ENCODE results near the gene SDS.

The SDS gene

GRCh38 chr12:113448873-113449272 lies 45.2 kb upstream of the SDS start:
- no peaks in the 10 kb centered on the region for H3K36me3 ChIP-seq
- intact Hi-C loops (cut with DNase I; ENCODE audit: low total_unique reads), result no loop called here
- H3K27me3 ChIP-seq, result peaks cover 0 to 38% of the 10 kb centered on the region in 2 donors
- TF ChIP-seq CTCF (IDR thresholded peaks at IDR 0.05), result no peak
- H3K4me3 ChIP-seq, result no peak overlapping the region
- DNase-seq, result no peak
- H3K9me3 ChIP-seq, result no peaks in the 10 kb centered on the region
- H3K27ac ChIP-seq, result no peak overlapping the region
- no peaks in the 10 kb centered on the region for H3K4me1 ChIP-seq

GRCh38 chr12:113445544-113446171 lies 42.0 kb upstream of the SDS start:
- no peak for TF ChIP-seq CTCF (IDR thresholded peaks at IDR 0.05)
- H3K27ac ChIP-seq, result no peak overlapping the region
- no peaks in the 10 kb centered on the region for H3K4me1 ChIP-seq
- H3K27me3 ChIP-seq, result peaks cover 0 to 54% of the 10 kb centered on the region in 2 donors
- H3K9me3 ChIP-seq, result no peaks in the 10 kb centered on the region
- no peak for DNase-seq
- intact Hi-C loops (cut with DNase I; ENCODE audit: low total_unique reads), result no loop called here
- no peaks in the 10 kb centered on the region for H3K36me3 ChIP-seq
- no peak overlapping the region for H3K4me3 ChIP-seq

GRCh38 chr12:113443030-113443539 lies 39.4 kb upstream of the SDS start:
- peaks cover 0 to 53% of the 10 kb centered on the region in 2 donors for H3K27me3 ChIP-seq
- H3K4me1 ChIP-seq, result no peaks in the 10 kb centered on the region
- H3K27ac ChIP-seq, result no peak overlapping the region
- no peak for TF ChIP-seq CTCF (IDR thresholded peaks at IDR 0.05)
- no peak overlapping the region for H3K4me3 ChIP-seq
- intact Hi-C loops (cut with DNase I; ENCODE audit: low total_unique reads), result no loop called here
- H3K36me3 ChIP-seq, result no peaks in the 10 kb centered on the region
- no peaks in the 10 kb centered on the region for H3K9me3 ChIP-seq
- no peak for DNase-seq

GRCh38 chr12:113440947-113441782 lies 37.5 kb upstream of the SDS start:
- no peak for TF ChIP-seq CTCF (IDR thresholded peaks at IDR 0.05)
- no peak for DNase-seq
- H3K27ac ChIP-seq, result no peak overlapping the region
- H3K9me3 ChIP-seq, result no peaks in the 10 kb centered on the region
- peaks cover 0 to 37% of the 10 kb centered on the region in 2 donors for H3K27me3 ChIP-seq
- H3K4me3 ChIP-seq, result no peak overlapping the region
- no peaks in the 10 kb centered on the region for H3K36me3 ChIP-seq
- intact Hi-C loops (cut with DNase I; ENCODE audit: low total_unique reads), result no loop called here
- no peaks in the 10 kb centered on the region for H3K4me1 ChIP-seq

- Histone ChIP-seq H3K27me3 (peaks cover 0 to 31% of the 10 kb centered on the region in 2 donors), H3K9me3 (no peaks in the 10 kb centered on the region), H3K36me3 (no peaks in the 10 kb centered on the region), H3K27ac (no peak overlapping the region), H3K4me1 (no peaks in the 10 kb centered on the region), H3K4me3 (no peak overlapping the region)
- TF ChIP-seq CTCF (IDR thresholded peaks at IDR 0.05), result no peak
- no peak for DNase-seq
- intact Hi-C loops (cut with DNase I; ENCODE audit: low total_unique reads), result no loop called here
Measured at GRCh38 chr12:113440336-113440735, 36.6 kb upstream of the SDS start.

All from tibial artery (tissue), 4 donors.